Activated CD8-positive, alpha-beta T cell treated with anti-CD3 and anti-CD28 coated beads for 36 hours (primary cell): ENCODE data around the gene DNAJC27. TPM values are rescaled to one million over a fixed set of nuclear protein-coding genes. Genes with fewer than 3 reads are reported as not detected.
"Not testable (repeated sequence)": the region's sequence is repeated elsewhere in the genome, so short reads cannot be mapped to it uniquely, and the experiment has no call there.

Experiments
- ATAC-seq: fragments of 200-7000 bp; cut with Tn5 transposase; one replicate; pipeline ENCODE4 v1.10.0; 2021; ENCODE audit warnings: mild to moderate bottlenecking, moderate library complexity
- CTCF ChIA-PET: fragments of 350-600 bp; sonication (Branson Sonifier 250); formaldehyde crosslinking; loops from one replicate; lab custom pipeline; 2021; ENCODE audit warnings: antibody characterized with exemption; lab: Charles Lee
- POLR2A ChIA-PET: fragments of 350-600 bp; sonication (Branson Sonifier 250); formaldehyde crosslinking; loops from one replicate; lab custom pipeline; 2021; ENCODE audit warnings: antibody characterized with exemption; lab: Charles Lee
- DNase-seq: peaks from one replicate; pipeline ENCODE4 v3.0.0-alpha.2; 2020
- H3K27ac Mint-ChIP-seq: one replicate; pipeline ENCODE4 v1.8.0; 2021; ENCODE audit warnings: mild to moderate bottlenecking, mixed read lengths
- H3K27me3 Mint-ChIP-seq: one replicate; pipeline ENCODE4 v1.8.0; 2021; ENCODE audit warnings: mixed read lengths
- H3K36me3 Mint-ChIP-seq: one replicate; pipeline ENCODE4 v1.8.0; 2021; ENCODE audit warnings: low read depth, mixed read lengths
- H3K4me1 Mint-ChIP-seq: one replicate; pipeline ENCODE4 v1.8.0; 2021; ENCODE audit warnings: low read depth, mixed read lengths
- H3K4me3 Mint-ChIP-seq: one replicate; pipeline ENCODE4 v1.8.0; 2021; ENCODE audit warnings: mild to moderate bottlenecking, moderate library complexity, mixed read lengths
- H3K9me3 Mint-ChIP-seq: one replicate; pipeline ENCODE4 v1.8.0; 2021; ENCODE audit warnings: mixed read lengths
- intact Hi-C: fragments of 100-400 bp; cut with micrococcal nuclease; formaldehyde crosslinking; loops from one replicate; pipeline ENCODE4 v1.10.0; 2022
- total RNA-seq, 2 experiments: library from RNA; stranded (reverse); gene quantifications; one replicate each; pipeline ENCODE4 v1.2.3, GENCODE V29; 2021
- TF ChIP-seq, protein P1 (sequence below): fragments of 200-600 bp; IDR thresholded peaks from one replicate; pipeline ENCODE4 v1.8.0; 2022; ENCODE audit warnings: antibody characterized with exemption, mild to moderate bottlenecking

The DNAJC27 gene
- 1 to 10 TPM; 5.2 to 6.6 TPM for total RNA-seq

DNA sequence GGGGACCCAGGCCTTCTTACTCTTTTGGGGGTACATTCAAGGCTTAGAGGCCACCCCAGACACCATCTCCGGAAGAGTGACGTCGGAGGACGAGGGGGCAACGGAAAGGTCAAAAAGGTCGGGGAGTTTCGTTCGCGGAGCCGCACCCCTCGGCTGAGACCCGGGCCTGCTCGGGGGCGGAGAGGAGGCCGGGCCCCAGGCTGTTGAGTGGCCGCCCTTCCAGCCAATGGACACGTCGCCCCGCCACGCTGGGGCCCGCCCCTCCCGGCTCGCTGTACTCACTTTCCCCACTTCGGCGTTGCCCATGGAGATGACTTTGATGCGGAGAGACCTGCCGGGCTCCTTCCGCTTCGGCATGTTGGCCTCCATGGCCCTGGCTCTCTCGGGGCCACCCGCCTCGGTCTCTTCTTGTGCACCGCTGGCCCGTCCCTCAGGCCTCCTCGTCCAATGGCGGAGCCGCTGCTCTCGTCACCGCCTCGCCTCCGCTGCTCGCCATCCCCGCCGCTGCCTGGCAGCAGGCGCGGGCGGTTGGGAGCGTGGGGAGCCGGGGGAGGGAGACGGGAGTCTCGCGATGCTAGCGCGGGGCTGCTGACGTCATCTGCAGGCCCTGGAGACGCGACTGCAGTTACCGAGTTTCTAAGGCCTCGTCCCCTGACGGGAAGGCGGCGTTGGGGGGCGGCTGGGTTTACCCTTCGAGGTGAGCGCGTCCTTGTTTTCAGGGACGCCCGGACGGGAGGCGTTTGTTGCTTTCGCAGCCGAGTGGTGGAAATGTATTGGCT lies at the start of gene DNAJC27:
TSS of gene DNAJC27 (minus strand) at position 420 of the 779 bp plus-strand sequence. CDS start at position 369, 51 bp downstream.
- CTCF ChIA-PET: interaction anchor here (1.7 to 8.1 kb wide), 2 partner anchors 72 to 159 kb away, joined by 3 to 183 read pairs; no protein-coding TSS in a partner anchor
- Mint-ChIP-seq H3K27ac (peak within 1 kb of the TSS; percentile 100), H3K4me1 (peaks cover 14% of the 10 kb centered on the region), H3K9me3 (no peaks in the 10 kb centered on the region), H3K4me3 (peak within 1 kb of the TSS; percentile 98), H3K27me3 (no peaks in the 10 kb centered on the region), H3K36me3 (peaks cover 5% of the 10 kb centered on the region)
- intact Hi-C loops: loop anchor here (10.0 kb wide), 1 partner anchor 223 kb away; no protein-coding TSS in a partner anchor
- peak; percentile 94 for ATAC-seq
- TF ChIP-seq, protein P1, sequence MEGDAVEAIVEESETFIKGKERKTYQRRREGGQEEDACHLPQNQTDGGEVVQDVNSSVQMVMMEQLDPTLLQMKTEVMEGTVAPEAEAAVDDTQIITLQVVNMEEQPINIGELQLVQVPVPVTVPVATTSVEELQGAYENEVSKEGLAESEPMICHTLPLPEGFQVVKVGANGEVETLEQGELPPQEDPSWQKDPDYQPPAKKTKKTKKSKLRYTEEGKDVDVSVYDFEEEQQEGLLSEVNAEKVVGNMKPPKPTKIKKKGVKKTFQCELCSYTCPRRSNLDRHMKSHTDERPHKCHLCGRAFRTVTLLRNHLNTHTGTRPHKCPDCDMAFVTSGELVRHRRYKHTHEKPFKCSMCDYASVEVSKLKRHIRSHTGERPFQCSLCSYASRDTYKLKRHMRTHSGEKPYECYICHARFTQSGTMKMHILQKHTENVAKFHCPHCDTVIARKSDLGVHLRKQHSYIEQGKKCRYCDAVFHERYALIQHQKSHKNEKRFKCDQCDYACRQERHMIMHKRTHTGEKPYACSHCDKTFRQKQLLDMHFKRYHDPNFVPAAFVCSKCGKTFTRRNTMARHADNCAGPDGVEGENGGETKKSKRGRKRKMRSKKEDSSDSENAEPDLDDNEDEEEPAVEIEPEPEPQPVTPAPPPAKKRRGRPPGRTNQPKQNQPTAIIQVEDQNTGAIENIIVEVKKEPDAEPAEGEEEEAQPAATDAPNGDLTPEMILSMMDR: no peak
- POLR2A ChIA-PET: interaction anchor here (0.9 to 2.0 kb wide), 3 partner anchors 157 to 237 kb away, joined by 3 to 11 read pairs (median 3); no protein-coding TSS in a partner anchor
- DNase-seq: peak; percentile 98

DNA sequence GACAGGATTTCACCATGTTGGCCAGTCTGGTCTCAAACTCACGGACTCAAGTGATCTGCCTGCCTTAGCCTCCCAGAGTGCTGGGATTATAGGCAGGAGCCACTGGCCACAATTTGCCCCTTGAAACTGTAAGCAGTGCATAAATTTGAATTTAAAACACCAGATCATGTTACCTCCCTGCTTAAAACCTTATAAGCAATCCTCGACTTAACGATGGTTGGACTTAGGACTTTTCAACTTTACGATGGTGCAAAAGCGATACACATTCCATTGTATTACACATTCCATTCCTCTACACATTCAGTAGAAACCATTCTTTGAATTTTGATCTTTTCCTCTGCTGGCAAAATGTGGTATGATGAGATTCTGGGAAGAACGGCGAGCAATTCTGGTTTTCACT lies 46.9 kb upstream of the DNAJC27 start:
- intact Hi-C loops: no loop called here
- ATAC-seq: no peak
- Mint-ChIP-seq H3K27me3 (no peaks in the 10 kb centered on the region), H3K4me3 (no peak overlapping the region), H3K9me3 (no peaks in the 10 kb centered on the region), H3K27ac (no peak overlapping the region), H3K4me1 (no peaks in the 10 kb centered on the region), H3K36me3 (no peaks in the 10 kb centered on the region)
- no peak for DNase-seq
- POLR2A ChIA-PET: no interaction called here
- TF ChIP-seq, protein P1: no peak
- CTCF ChIA-PET: no interaction called here

DNA sequence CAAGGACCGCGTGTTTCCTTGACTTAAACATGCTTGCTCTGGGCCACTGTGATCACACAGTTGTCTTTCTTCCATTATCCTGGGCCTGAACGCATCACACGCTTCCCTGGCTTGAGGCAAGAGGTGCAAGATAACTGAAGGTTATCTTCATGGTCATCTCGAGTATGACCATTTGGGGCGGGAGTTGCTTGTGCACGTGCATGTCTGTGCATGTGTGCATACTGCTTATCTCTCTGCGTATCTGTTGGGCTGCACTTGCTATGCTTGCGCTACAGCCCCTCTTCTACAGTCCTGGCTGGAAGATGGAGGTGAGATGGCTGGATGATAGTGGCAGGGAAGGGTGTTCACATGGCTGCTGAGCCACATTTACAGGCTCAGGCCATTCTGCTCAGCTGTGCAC lies 42.9 kb upstream of the DNAJC27 start:
- ATAC-seq (no peak), DNase-seq (no peak)
- ChIA-PET CTCF (no interaction called here), POLR2A (no interaction called here)
- Mint-ChIP-seq H3K9me3 (no peaks in the 10 kb centered on the region), H3K36me3 (no peaks in the 10 kb centered on the region), H3K4me3 (no peak overlapping the region), H3K4me1 (no peaks in the 10 kb centered on the region), H3K27me3 (no peaks in the 10 kb centered on the region), H3K27ac (no peak overlapping the region)
- TF ChIP-seq, protein P1: no peak
- intact Hi-C loops: no loop called here

DNA sequence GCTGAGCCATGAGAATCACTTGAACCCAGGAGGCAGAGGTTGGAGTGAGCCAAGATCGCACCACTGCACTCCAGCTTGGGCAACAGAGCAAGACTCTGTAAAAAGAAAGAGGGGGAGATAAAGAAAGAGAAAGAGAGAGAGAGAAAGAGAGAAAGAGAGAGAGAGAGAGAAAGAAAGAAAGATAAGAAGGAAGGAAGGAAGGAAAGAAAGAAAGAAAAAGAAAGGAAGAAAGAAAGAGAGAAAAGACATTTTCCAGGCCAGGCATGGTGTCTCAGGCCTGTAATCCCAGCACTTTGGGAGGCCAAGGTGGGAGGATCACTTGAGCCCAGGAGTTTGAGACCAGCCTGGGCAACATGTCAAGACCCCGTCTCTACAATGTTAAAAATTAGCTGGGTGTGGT lies 39.6 kb upstream of the DNAJC27 start:
- H3K9me3 Mint-ChIP-seq, ATAC-seq, H3K27me3 Mint-ChIP-seq, H3K27ac Mint-ChIP-seq, H3K4me1 Mint-ChIP-seq, H3K4me3 Mint-ChIP-seq, intact Hi-C loops, H3K36me3 Mint-ChIP-seq, DNase-seq: not testable (repeated sequence)
- ChIA-PET CTCF (interaction anchor here (1.0 kb wide), 1 partner anchor 352 kb away, joined by 3 read pairs; no protein-coding TSS in a partner anchor), POLR2A (interaction anchor here (0.8 kb wide), 1 partner anchor 30 kb away, joined by 3 read pairs; the partner anchor contains the start of gene EFR3B)

DNA sequence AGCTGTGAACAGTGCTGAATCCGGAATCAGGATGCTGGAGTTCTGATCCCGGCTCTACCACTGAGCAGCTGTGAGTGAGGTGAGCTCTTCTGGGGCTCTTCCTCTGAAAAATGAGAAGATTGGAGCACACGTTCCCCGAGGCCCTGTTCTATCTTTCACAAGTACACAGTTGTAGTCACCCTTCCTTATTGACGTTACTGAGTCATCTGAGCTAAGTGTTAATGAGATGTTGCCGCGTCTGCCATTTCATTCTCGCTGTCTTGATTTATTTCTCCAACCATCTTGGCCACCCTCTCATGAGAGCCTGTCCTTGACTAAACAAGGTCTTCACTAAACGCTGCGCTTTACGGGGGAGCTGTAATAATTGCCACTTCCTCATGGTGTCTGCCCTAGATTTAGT lies 38.2 kb upstream of the DNAJC27 start:
- ChIA-PET CTCF (no interaction called here), POLR2A (interaction anchor here (0.9 kb wide), 1 partner anchor 9 kb away, joined by 3 read pairs; no protein-coding TSS in a partner anchor)
- ATAC-seq: no peak
- TF ChIP-seq, protein P1: no peak
- no peaks in the 10 kb centered on the region for H3K9me3 Mint-ChIP-seq
- H3K4me1 Mint-ChIP-seq: no peaks in the 10 kb centered on the region
- no peaks in the 10 kb centered on the region for H3K36me3 Mint-ChIP-seq
- no peak for DNase-seq
- no peak overlapping the region for H3K27ac Mint-ChIP-seq
- H3K27me3 Mint-ChIP-seq: no peaks in the 10 kb centered on the region
- intact Hi-C loops: no loop called here
- no peak overlapping the region for H3K4me3 Mint-ChIP-seq
